Activated CD4-positive, alpha-beta T cell treated with anti-CD3 and anti-CD28 coated beads, Interleukin-2, amount 50 U/mL, for 16 hours (primary cell): Measurements from ENCODE around the gene NFIC.
"Not testable (repeated sequence)": the region's sequence is repeated elsewhere in the genome, so short reads cannot be mapped to it uniquely, and the experiment has no call there.

Source experiments
- DNase-seq: peaks from one replicate; pipeline ENCODE4 v3.0.0-alpha.2; 2020

Gene NFIC

DNA sequence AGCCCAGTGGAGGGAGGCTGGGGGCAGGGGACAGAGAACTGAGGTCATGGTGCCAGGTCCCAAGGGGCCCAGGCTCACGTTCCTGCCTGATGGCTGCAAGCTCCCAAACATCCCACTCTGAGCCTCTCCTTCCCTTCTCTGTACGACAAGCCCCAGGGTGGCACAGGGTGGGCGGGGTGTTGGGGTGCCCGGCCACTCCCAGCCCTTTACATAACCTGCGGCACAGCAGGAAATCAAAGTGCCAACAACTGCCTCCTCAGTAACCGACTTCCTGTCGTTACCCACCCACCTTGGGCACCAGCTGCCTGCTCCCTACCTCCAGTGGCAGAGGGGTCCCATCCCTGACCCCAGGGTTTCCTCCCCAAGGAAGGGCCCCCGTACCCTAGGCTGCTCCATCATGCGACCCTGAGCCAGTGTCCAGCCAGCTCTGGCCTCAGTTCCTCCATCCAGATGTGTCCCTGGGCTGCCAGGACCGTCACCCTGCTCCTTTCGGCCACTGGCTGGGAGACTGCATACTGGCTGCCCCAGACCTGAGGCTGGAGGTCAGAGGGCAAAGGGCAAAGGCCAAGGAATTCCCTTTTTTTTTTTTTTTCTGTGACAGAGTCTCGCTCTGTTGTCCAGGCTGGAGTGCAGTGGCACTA, 27.7 kb upstream of the NFIC start:
- peak; percentile 37 for DNase-seq

DNA sequence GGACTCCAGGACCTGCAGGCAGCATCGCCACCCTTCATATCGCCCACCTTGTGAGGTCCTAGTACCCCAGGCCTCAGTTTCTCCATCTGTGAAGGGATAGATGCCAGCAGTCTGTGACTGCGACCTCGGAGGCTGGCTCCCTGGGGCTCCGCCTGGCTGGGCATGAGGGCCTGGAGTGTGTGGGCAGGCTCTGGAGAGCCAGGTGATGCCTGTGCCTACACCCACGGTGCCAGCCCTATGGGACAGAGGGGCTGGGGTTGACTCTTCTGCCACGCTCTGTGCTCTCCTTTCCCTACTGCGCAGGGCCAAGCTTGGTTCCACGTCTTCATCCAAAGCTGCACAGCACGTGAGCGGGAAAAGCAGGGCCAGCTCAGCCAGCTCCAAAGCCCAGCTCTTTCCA, 26.0 kb upstream of the NFIC start:
- DNase-seq: no peak

DNA sequence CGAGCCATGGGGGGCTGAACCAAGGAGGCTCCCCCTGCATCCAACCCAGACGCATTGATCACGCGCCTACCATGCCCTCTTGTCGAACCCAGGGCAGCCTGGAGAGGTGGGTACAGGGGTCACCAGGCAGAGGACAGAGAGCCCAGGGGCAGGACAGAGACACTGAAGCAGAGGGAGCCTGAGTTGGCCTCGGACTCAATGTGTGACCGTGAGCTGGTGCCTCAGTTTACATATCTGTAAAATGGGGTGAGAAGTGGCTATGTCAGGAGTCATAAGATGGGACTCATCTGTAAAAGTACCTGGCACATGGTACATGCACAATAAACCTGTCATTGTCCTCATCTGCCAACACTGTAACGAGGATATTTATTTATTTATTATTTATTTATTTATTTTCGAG, 24.1 kb upstream of the NFIC start:
- DNase-seq: no peak

DNA sequence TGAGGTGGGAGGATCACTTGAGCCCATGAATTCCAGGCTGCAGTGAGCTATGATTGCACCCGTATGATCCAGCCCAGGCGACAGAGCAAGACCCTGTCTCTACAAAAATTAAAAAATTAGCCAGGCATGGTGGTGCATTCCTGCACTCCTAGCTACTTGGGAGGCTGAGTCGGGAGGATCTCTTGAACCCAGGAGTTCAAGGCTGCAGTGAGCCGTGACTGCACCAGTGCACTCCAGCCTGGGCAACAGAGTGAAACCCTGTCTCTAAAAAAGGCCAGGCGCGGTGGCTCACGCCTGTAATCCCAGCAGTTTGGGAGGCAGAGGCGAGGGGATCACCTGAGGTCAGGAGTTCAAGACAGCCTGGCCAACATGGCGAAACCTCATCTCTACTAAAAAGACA, 23.4 kb upstream of the NFIC start:
- DNase-seq: not testable (repeated sequence)

DNA sequence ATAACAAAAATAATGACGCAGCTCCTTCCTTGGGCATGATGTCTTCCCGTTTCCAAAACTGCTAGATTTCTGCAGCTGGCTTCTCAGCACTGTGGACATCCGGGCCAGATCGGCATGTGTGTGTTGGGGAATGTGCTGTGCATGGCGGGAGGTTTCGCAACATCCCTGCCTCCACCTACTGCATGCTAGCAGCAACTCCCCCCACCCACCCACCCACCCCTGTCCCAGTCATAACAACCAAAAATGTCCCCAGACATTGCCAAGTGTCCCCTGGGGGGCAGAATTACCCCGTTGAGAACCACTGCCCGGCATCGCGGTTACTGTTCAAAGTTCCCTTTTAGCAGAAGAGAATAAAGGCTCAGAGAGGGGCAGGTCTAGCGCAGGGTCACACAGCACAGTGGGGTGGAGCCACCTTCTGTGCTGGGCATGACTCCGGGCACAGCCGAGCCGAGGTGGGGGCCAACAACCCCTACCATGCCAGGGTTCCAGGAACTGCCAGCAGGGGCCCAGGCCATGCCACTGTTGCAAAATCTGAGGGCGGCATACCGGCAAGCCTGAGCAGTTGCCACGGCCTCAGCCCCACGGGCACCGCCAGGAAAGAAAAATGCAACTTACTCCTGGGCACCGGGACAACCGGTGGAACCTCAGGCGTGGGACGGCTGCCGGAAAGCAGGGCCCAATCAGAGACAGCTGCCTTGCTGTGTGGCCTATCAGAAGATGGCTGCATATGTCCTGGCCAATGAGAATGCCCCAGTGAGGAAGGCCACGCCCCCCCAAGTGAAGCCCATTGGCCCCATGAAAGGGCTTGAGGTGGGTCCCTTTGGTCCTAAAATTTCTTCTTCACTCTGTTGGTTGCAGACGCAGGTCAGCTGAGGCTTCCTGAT, 22.5 kb upstream of the NFIC start:
- DNase-seq: peak; percentile 50

DNA sequence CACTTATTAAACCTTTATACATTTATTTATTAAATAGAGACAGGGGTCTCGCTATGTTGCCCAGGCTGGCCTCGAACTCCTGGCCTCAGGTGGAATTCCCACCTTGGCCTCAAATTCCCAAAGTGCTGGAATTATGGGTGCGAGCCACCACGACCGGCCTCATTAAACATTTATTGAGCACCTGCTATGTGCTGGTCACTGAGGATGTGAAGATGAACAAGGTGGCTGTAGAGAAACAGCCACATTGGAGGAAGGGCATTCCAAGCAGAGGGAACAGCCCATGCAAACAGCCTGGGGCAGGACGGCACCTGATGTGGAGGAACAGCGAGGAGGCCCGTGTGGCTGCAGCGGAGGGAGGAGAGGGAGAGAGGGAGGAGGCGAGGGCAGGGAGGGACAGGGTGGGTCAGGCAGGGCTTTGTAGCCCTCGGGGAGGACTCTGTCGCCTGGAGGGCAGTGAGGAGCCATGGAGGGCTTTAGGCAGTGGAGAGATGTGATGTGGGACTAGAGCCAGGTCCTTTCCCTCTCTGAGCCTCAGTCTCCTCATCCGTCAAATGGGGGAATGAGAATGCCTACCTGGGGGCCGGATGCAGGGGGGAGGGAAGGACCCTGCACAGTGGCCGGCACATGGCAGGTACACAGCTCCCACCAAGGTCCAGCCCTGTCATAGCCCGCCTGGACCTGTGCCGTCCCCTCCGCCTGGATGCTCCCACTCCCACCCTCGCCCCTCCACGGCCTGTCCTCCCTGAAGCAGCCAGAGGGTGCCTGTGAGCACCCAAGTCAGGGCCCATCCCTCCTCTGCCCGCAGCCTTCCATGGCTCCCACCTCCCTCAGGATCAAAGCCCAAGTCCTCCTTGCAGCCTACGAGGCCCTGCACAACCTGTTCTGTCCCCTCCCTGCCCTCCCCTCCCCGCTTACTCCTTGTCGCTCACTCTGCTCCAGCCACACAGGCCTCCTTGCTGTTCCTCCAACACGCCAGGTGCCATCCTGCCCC, 21.5 kb upstream of the NFIC start:
- DNase-seq: no peak

DNA sequence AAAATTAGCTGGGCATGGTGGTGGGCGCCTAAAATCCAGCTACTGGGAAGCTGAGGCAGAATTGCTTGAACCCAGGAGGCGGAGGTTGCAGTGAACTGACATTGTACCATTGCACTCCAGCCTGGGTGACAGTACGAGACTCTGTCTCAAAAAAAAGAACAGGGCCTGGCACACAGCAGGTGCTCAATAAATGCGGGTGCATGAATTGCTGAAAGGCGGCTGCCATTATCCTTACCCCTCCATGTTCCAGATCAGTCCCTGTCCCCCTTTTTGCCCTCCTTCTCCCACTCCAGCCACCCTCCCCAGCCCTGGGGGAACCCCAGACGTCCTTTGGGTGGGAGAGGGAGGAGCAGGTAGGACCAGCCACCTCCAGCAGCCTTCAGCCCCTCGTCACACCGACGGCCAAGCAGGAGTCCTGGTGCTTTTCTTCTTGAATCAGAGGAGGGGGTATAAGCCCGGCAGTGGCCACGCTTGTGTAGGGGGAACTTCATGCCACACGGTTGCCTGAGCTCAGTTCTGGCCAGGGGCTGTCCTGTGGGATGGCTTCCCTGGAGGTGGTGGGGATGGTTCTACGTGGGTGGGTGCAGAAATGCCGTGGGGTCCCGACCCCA, 20.4 kb upstream of the NFIC start:
- DNase-seq: no peak

DNA sequence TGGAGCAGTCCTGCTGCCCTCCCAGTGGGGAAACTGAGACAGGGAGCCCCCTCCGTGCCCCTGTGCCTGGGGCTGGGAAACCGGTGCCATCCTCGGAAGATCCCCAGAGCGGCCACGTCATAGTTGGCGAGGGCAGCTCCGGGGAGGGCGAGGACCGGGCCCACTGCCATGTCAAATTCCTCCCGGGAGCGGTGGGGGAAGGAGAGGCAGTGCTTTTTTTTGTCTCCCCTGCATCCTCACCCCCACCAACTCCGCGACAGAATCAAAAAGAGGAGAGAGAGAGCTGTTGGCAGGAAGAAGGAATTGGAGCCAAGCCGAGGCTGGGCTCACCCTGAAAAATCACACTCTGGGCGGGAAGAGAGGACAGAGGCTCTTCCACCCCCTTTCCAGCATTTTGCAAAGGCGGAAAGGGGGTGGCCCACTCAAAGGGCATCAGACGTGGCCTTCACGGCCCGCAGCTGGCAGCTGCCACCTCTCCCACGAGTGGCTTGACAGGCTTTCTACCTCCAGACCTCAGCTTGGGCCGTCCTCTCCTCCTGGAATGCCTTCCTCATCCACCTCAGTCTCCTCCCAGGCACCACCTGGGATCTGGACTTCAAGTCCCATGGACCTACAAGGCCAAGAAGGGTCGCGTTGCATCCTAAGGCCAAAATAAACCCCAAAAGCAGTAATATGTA, 19.6 kb upstream of the NFIC start:
- no peak for DNase-seq

DNA sequence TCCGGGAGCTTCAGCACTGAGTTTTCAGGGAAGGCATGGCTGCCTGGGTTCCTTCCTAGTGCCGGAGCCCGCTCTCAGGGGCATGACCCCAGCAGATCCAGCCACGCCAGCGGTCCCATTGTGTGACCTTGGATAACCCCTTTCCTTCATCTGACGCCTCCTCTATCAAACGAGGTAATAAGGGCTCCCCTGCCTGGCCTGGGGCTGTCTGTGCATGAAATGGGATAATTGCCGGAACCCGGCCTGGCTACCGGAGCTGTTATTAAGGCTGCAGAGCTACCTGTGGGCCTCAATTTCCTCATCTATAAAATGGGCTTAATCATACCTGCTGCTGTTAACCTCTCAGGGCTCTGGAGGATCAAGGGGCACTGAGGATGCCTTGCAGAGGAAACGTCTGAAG, 18.3 kb upstream of the NFIC start:
- no peak for DNase-seq

DNA sequence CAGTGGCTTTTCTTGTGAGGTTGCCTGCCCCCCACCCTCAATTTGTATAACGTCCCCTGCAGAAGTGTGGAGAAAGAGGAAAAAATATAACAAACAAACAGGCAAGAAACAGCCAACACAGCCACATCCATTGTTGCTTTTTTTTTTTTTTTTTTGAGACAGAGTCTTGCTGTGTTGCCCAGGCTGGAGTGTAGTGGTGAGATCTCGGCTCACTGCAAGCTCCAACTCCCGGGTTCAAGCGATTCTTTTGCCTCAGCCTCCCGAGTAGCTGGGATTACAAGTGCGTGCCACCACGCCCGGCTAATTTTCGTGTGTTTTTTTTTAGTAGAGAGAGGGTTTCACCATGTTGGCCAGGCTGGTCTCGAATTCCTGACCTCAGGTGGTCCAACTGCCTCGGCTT, 17.9 kb upstream of the NFIC start:
- DNase-seq: not testable (repeated sequence)

DNA sequence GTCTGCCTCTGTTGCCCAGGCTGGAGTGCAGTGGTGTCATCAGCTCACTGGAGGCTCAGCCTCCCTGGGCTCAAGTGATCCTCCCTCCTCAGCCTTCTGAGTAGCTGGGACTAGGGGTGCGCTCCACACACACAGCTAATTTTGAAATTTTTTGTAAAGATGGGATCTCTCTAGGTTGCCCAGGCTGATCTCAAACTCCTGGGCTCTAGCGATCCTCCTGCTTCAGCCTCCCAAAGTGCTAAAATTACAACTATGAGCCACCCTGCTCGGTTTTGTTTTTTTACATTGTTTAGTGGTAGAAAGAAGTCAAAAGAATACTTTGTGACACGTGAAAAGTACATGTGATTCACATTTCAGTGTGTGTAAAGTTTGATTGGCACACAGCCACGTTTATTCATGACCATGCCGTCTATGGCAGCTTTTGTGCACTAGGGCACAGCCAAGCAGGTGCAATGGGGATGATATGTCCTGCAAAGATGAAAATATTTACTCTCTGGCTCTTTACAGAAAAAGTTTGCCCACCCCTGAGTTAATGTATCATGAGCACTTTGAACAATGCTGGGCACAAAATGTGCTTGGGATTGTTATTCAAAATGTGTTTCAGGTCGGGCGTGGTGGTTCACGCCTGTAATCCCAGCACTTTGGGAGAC, 16.2 kb upstream of the NFIC start:
- no peak for DNase-seq

DNA sequence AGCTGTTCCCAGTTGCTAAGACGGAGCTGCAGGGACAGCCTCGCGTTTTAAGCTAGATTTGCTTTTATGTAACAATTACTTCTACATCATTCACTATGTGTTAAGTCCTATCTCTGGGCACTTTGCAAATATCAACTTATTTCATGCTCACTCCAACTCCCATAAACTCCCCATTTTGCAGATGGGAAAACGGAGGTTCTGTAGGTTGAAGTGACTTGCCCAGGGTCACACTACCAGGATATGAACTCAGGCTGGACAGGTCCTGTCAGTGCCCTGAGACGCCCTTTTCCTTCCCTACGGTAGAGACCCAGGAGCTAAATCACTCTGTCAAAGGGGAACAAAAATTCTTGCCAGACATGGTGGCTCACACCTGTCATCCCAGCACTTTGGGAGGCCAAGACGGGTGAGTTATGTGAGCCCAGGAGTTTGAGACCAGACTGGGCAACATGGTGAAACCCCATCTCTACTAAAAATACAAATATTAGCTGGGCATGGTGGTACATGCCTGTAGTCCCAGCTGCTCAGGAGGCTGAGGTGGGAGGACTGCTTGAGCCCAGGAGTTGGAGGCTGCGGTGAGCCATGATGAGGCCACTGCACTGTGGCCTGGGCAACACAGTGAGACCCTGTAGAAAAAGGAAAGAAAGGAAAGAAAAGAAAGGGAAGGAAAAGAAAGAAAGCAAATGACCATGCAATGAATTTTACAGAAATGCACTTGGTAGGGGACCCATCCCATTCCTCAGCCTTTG, 14.5 kb upstream of the NFIC start:
- no peak for DNase-seq

DNA sequence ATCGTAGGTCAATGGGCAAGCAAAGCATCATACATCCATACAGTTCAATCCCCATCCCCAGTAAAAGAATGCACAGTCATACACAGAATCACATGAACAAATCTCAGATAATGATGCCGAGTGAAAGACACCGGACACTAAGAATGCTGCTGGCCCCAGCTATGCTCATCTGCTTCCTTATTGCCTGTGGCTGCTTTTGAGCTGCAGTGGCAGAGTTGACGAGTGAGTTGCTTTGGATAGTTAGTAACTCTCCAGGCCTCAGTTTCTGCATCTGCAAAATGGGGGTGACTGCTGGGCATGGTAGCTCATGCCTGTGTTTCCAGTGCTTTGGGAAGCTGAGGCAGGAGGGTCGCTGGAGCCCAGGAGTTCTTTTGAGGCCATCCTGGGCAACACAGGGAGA, 12.9 kb upstream of the NFIC start:
- DNase-seq: no peak

DNA sequence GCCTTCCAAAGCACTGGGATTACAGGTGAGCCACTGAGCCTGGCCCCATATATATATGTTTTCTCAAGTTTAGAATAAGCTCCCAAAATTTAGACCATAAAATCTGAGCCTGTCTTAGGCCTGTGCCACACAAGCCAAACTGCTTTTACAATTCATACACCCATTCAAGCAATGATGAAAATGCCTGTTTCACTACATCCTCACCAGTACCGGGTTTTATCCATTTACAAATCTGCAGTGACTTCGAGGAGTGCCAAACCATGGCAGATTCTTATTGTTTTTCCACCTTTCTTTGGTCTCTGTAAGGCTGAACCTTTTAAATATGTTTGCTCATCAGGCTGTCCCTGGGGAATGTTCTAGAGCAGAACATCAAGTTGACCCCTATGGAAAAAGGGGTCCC, 9.6 kb upstream of the NFIC start:
- DNase-seq: no peak

DNA sequence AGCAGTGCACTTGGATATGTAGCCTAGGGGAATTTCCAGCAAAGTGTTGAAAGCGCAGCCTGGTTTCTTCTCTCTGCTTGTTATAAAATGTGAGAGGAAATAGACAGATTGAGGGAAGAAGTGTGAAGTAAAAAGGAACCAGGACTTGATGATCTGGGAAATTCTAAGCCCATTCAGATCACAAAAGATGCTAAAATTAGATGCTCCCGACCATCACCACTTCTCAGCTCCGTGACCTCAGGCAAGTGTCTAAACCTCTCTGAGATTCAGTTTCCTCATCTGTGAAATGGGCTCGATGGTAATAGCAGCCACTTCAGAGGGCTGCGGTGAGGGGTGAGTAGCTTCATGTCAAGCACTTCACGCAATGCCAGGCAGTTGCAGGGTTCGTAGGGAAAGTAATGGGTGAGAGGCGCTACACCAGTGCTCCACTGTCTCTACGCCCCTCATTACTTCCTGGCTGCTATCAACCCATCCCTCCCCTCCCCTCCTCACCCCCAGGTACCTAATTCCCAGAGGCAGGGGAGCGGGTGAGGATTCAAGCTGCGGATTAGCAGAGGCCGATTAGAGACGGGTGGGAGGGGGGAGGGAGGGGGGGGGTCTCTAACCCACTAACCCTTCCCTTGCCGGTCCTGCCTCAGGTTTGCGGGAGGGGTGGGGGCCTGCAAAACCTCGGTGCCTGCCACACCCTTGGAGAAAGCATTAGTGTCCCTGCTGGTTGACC, 9.0 kb upstream of the NFIC start:
- DNase-seq: peak; percentile 26

DNA sequence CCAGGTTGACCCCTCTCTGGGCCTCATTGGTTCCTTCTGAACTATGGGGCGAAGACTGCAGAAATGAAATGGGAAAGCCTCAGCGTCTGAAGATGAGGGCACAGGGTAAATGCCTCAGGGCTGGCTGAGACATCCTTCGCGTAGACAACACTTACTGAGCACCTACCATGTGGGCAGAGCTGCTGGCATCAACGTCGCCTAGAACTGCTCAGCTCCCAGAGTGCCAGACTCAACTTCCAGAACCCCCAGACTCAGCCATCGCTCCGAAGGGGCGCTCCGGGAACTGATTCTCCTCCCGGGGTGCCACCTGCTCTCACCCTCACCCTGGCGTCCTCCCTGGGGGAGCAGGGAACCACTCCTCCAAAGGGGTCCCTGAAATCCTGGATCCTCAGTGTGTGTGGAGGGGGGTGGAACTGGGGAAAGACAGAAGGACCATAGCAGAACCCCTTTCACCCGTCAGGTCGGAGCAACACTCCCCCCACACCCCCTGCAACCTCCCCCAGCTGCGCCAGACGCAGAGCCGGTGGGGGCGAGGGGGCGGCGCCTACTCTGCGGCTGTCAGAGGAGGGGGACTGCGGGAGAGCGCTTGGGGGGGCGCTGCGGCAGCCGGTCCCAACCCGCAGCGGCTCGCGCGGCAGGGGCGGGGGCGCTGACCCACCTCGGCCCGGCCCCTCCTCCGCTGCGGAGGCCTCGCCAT, 8.2 kb upstream of the NFIC start:
- DNase-seq: peak; percentile 10

DNA sequence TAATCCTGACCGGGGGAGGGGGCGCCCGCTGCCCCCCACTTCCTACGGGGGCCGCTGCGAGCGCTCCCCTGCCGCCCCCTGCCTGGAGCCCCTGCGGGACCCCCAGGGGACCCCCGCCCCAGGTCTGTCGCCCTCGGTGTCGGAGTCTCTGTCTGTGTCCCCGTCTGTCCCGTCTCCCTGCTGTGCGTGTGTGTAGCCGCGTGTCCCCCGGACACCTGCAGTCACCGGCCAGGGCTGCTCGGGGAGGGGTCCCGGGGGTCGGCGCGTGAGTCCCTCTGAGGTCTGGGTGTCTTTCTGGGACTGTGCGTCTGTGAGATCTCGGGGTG, 7.7 kb upstream of the NFIC start:
- DNase-seq: no peak

DNA sequence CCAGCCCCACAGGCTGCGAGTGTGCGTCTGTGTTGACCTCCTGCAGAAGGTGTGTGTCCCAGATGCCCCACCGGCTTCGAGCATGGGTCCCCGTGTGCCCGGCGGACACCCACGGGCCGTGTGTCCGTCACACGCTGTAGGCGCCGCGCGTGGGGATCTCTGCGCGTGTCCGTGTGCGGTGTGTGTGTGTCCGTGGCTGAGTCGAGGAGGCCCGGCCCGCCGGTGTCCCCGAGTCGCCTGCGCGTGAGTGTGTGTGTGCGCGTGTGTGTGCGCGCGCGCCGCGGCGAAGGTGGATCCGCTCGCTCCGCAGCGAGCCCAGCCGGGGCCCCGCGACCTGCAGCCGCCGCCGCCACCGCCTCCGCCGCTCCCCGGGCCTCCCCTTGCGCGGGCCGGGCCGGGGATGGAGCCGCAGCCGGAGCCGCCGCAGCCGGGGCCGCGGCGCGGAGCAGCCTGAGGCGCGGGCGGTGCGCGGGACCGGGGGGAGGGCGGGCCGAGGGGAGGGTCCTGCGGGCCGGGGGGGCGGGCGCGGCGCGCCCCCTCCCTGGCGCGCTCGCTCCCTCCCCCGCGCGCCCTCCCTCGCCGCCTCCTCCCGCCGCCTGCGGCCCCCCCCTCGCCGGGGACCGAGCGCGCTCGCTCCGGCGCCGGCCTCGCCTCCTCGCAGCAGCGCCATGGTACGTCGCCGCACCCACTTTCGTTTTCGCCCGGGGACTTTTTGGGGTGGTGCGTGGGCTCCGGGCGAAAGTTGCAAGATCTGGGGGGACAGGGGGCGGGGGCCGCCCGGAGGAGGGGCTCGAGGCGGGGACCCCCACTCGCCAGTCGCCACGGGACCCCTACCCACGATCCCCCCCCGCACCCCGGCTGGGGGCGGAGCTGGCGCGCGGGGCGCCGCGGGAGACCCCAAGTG, 7.1 kb upstream of the NFIC start:
- DNase-seq: peak; percentile 40
